NK-92 treated with Interleukin-12 subunit alpha and Interleukin-12 subunit beta, amount 100 ng/mL, for 24 hours (cell line): ENCODE measurements around the gene HIC2.
"Not testable (repeated sequence)": the region's sequence is repeated elsewhere in the genome, so short reads cannot be mapped to it uniquely, and the experiment has no call there.

Experiments used
- DNase-seq: peaks from one replicate; lab custom pipeline; 2025; lab: John Stamatoyannopoulos, UW

Gene HIC2

DNA sequence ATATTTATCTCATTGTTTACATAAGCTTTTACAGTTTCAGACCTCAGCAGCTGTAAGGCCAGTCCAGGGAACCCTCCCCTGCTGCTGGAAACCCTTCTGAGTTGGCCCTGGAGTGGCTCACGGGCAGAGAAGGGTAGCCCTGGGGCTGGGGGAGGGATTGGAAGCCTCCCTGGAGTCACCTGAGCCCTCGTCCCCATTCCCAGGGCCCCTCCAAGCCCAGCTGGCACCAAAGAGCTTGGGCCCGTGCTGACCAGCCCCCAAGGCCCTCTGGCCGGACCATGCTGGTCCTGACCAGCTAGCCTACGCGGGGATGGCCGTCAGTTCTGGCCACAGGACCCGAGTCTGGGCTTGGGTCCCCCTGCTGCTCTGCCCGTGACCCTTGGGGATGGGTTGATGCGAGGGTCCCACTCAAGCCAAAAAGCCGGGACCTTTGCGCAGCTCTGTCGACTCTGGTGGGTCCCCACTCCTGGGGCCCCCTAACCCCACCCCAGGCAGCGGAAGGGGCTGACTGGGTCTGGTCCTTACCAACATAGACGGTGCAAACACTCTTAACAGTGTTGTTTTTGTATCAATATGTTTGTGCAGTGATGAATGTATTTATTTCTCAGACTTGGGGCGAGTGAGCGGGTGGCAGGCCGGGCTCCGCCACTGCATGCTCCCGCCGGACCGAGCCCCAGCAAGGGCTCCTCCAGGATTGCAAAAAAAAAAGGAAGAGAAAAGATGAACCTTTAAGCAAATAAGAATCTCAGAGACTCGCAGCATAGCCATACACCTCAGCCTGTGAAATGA, 32.6 kb downstream of the HIC2 start:
- no peak for DNase-seq

DNA sequence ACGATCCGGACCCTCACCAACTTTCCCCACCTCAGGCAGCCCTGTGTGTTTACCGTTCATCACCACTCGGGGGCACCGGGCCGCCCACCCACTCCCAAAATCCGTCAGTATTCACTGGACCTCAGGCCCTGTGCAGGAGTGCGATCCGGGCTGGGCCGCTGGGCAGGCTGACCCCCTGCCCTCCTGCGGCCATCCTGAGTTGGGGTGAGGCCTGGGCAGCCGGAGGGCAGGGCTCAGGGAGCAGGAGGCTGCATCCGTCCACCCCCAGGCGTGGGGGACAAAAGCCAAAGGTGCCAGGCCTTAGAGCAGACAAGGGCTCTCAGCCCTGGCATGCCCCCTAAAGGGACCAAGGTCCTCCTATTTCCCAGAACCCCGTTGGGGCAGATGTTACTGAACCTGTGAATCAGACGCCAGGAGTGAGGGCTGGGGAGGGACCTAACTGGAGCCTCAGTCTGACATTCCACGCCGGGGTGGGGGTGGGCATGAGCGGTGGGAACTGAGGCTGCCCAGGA, 33.2 kb downstream of the HIC2 start:
- DNase-seq, result no peak

DNA sequence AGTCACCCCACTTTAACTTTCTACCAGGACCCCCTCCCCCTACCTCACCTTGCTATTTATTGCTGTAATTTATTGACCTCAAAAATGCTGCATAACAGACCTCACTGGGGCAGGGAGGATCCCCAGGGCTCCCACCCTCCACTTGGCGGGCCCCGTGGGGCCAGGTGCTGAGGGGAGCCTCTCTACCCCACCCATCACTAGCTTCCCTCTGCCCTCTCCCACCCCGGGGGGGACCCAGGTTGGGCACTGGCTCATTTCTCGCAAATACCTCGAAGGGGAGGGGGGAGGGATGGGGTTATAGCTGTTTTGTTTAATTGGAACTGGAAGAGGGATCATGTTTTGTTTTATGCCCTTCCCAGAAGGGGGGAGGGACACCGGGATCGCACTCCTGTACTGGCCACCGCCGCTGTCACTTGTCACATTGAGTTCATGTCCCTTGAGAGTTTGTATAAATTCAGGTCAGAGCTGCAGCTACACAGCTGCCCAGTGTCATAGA, 33.7 kb downstream of the HIC2 start:
- DNase-seq, result no peak

DNA sequence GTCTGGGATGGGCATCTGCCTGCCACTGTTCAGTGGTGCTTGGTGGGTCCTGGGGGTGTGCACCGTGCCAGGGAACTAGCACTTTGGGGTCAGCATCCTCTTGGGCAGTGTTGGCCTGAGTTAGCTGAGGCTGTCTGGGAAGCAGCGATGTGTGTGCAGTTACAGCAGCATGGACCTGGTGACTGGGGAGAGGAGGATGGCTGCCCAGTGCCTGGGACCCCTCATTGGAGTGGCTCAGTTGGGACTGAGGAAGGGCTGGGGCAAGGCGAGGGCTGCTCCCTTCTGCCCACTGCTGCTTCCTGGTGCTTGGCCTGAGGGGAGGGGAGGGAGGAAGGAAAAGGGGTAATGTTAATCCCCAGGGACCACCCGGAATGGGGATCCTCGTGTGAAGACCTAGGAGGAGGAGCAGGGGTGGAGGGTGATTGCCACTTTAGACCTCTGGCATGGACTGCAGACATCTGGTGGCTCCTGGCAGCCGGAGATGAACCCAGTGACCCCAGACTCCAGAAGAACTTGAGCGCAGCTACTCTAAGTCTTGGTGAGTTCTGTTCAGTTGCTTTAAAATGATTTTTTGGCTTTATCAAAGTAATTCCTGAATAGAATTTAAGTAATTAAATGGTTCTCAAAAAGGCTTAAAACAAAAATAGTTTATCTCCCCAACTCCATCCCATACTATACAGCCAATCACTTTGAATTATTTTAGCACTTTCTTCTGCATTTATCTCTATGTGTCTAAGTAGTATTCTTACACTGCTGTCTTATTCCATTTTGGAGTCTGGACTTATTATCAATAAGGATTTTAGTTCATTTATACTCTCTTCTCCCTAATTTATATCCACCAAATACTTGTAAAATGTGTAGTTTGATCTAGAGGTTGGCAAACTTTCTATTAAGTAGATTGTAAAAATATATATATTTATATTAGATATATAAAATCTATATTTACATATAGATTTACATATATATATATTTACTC, 34.7 kb downstream of the HIC2 start:
- no peak for DNase-seq

DNA sequence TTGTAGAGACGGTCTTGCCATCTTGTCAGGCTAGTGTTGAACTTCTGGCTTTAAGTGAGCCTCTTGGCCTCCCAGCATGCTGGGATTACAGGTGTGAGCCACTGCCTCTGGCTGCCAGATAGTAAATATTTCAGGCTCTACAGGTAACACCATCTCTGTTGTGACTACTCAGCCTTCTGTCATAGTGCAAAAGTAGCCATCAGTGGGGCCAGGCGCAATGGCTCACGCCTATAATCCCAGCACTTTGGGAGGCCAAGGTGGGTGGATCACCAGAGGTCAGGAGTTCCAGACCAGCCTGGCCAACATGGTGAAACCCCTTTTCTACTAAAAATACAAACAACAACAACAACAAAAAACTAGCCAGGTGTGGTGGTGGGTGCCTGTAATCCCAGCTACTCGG, 35.5 kb downstream of the HIC2 start:
- not testable (repeated sequence) for DNase-seq

DNA sequence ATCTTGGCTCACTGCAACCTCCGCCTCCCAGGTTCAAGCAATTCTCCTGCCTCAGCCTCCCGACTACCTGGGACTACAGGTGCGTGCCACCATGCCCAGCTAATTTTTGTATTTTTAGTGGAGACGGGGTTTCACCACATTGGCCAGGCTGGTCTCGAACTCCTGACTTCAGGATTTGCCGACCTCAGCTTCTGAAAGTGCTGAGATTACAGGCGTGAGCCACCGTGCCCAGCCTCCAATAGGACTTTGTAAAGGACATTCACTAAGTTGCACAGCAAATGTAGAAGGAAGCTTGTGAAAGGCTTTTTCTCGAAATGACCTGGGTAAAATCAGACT, 37.8 kb downstream of the HIC2 start:
- DNase-seq, result not testable (repeated sequence)

DNA sequence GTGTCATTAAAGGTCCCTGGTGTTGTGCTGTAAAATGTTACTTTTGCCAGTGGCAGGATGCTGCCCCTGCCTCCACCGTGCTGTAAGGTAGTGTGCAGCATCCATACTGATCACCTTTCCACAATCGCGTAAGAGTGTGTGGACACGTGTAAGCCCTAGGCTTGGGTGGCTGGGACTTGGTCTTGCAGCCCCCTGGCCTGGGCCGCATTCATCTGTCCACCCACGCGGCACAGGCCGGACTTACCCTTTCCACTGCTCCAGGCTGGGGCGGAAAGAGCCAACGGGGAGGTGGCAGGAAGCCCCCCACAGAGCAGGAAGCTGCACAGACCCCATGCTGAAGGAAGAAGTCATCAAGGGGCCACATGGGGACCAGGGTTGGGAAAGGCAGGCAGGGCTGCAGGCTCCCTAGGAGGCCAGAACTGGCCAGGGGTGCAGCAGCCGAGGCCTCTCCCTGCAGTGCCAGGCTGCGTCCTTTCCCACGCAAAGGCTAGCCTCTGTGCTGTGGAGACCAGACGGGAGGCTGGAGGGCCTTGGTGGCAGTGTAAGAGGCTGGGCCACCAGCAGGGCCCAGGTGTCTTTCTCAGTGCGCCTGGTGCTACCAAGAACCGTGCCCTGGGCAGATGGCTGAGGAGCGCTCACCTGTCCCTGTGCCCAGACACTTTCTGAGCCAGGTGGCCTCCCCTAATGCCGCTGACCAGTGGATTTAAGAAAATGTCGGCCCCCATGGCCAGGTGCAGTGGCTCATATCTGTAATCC, 38.3 kb downstream of the HIC2 start:
- no peak for DNase-seq

DNA sequence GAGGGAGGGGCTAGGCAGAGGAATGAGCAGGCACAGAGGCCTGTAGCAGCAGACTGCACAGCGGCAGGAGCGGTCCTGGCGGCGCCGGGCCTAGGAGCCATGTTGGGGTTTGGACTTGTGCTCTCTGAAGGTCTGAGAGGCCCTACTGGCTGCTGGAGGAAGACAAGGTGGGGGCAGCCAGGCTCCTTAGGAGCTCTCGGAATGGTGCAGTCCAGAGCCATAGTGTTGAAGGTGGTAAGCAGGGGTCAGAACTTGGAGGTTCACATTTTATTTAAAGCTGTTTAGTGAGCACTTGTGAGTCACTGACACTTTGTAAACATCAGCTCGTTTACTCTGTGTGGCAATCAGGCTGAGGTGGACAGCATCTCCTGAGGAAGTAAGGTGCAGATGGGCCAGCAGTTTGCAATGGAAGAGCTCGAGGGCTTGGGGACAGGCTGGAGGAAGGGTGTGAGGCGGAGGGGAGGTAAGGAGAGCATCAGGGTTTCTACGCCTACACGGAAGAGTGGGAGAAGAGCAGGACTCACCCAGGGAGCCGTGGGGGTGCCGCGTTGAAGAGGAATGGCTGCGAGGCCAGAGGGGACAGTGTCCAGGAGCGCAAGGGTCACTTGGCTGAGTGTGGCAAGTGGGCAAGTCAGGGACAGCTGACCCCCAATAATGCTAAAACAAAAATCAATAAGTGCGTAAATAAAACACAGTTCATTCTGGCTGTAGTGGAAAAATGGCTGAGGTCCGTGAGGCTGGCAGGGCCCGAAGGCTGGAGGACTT, 40.0 kb downstream of the HIC2 start:
- DNase-seq, result no peak

DNA sequence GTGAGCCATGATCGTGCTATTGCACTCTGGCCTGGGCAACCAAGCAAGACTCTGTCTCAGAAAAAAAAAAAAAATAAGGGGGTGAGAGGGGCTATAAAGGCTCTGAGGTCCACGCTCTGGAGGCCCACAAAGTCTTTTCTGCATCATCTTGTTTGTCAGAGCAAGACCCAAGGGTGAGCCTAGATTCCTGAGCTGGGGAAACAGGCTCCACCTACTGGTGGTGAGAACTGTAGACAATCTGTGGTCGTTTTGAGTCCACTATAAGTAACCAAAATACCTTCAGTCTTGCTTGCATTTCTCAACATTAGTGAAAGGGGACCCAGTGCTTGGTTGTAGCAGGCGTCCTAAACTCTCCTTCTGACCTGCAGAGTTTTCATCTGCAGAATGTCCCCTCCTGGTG, 45.5 kb downstream of the HIC2 start:
- not testable (repeated sequence) for DNase-seq

DNA sequence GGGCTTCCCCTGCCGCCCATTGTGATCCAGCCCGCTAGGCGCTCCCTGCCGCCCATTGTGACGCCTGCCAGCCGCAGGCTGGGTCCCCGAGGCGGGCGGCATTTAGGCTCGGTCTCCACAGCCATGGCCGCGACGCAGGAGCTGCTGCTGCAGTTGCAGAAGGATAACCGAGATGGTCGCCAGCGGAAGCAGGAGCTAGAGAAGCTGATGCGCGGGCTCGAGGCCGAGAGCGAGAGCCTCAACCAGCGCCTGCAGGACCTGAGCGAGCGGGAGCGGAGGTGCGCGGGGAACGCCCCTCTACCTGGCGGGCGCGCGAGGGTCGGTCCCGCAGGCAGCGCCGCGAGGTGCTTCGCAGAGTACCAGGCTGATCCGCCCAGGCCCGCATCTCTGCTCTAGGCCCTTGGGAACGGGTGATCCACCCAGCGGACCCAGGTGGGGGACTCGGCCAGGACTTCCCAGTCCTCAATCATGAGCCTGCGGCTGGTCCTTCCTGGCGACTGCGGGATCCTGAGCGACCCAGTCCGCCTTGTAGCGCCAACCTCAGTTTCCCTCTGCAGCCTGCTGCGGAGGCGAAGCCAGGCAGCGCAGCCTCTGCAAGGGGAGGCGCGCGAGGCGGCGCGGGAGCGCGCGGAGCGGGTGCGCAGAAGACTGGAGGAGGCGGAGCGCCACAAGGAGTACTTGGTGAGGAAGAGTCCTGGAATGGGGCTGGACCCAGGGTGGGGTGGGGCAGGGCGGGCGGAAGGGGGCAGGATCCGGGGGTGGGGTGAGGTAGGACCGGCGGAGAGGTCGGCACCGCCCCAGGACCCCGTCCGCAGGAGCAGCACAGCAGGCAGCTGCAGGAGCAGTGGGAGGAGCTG, 50.4 kb downstream of the HIC2 start, which contains the start of gene TMEM191C:
TMEM191C (plus strand) TSS at position 51 of the 857 bp plus-strand sequence; CDS start at position 124, 73 bp downstream.
- not testable (repeated sequence) for DNase-seq

DNA sequence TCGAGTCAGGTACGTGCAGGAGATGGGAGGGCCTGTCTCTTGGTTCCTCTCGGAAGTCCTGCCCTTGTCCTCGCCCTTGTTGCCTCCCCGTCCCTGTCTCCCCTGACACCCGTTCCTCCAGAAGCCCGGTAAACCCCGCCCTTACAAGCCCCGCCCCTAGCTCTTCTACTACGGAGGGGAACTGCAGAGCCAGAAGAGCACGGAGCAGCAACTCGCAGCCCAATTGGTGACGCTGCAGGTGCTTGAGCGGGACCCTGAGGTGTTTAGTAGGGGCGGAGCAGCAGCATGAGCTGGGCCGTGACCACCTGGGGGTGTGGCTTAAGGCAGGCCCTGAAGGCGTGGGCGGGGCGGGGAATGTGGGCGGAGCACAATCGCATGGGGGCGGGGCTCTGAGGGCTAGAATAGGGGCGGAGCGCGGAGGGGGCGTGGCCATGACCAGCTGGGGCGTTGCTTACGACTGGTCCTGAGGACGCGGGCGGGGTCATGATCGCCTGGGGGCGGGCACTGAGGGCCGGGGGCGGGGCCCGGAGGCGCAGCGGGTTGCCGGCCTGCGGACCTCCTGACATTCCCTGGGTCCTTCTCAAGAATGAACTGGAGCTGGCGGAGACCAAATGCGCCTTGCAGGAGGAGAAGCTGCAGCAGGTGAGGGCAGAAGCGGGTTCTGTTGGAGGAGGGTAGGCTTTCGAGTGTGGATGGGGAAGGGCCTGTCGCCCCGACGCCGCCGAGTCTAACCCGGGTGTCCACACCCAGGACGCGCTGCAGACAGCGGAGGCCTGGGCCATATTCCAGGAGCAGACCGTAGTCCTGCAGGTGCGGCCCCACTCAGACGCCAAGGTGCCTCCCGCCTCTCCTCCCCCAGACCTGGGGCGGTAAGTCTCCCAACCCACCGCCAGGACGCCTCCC, 51.3 kb downstream of the HIC2 start:
- DNase-seq, result not testable (repeated sequence)

DNA sequence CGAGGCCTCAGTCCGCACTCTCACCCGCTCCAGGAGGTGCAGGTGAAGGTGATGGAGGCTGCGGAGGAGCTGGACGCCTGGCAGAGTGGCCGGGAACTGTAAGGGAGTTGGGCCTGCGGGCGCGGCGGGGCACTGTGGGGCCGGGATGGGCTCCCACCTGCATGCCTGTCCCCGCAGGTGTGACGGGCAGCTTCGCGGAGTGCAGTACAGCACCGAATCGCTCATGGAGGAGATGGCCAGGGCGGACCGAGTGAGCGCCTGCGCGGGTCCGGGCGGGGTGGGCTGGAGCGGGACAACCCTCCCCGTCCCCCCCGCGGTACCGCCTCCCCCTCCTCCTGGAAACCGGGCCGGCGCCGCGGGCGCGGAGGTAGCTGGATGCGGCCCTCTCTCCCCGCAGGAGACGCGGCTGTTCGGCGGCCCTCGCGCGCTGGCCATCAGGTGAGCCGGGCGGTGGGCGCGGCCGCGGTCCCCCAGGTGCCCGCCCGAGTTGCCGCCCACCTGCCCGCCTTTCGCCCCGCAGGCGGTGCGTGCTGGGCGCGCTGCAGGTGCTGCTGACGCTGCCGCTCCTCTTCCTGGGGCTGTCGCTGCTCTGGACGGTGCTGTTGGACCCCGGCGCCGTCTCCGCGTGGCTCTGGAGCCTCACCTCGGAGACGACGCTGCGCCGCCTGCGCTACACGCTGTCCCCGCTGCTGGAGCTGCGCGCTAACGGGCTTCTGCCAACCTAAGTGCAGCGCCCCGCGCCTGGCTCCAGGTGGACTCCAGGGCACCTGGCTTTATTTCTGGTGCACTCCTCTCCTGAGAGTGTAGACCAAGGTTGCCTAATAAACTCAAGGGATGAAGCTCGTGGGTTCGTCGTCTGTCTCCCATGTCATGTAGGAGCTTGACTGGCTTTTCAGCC, 52.2 kb downstream of the HIC2 start:
- not testable (repeated sequence) for DNase-seq

DNA sequence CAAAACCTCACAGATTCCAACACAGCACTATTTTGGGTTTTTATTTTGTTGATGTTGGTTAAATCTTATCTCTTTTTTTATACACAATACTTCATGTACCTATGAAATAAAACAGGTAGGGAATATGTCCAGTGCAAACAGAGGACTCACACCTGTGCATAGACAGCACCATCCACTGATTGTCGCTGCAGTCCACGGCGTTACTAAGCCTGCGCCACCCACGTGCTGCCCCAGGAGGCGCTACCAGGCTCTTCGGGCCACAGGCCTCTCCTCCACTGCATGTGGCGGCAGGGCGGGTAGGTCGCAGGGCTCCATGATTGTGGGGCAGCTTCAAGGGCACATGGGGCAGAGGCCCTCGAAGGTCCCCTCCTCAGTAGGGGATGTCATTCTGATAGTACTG, 55.8 kb downstream of the HIC2 start:
- not testable (repeated sequence) for DNase-seq

DNA sequence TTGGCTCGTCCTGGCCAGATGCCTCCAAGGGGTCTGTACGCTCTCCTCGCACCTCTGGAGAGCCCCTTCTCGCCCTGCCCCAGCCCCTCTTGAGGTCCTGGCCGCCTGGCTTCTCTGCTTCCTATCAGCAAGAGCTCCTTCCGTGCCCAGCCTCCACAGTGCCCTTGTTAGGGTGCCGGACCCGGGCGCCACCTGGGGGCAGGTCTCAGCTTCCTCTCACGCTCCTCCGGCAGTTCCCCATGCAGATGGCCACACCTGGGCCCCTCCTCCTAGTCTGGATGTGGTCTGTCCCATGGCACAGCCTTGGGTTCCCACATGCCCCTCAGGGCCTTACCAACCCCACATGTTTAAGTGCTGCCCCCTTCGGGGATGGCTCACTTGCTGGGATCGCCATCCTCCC, 56.5 kb downstream of the HIC2 start:
- DNase-seq, result not testable (repeated sequence)

DNA sequence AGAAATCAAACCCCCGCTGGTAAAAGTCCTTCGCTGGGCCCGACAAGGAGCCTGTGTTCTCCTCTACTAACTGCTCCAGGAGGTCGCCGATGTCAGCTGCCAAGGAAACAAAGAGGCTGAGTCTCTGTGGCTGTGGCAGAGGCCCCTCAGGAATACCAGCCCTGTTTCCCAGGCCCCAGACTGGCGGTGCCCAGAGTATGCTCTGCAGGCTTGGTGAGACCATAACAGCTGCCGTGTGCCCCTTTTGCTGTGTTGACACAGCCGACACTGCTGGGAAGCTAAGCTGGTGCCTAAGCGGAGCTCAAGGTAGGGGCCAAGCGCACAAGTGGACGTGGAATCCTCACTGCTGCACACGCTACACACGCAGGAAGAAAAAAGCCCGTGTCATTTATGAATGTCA, 66.9 kb downstream of the HIC2 start:
- not testable (repeated sequence) for DNase-seq

DNA sequence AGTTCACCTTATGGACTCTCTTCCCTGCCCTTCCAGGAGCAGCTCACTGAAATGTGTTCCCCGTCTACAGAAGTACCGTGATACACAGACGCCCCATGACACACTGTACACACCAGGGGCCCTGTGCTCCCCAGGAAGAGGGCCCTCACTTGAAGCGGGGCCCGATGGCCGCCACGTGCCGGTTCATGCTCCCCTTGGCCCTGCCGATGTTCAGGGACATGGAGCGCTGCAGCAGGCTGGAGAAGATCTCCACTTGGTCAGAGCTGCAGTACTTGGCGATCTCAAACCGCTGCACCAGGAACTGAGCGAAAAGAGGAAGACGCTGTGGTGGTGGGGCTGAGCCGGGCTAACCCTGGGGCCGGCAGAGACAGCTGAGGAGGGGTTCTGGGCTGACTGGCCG, 70.6 kb downstream of the HIC2 start:
- DNase-seq, result not testable (repeated sequence)

DNA sequence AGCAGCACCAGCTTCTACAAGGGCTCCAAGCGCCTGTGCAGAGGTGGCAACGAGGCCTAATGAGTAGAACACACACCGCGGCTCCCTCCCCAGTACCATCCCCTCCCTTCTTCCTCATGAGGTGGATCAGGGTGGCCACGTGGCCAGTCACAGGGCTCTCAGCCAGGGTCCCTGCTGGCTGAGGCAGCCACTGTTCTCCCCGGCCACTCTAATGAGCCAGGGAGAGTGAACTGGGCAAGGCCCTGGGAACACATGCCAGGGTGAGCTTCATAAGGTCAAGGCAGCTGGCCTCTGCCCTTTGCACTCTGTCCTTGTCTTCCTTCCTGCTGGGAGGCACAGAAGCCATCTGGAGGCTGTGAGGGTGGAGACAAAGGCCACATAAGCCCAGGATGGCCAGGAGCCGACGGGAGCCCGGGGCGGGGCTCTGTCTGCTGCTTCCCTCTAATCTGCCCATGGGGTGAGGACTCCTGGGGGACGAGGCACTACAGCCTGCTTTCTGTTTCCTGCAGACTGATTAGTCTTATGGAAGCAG, 72.0 kb downstream of the HIC2 start:
- DNase-seq, result not testable (repeated sequence)

DNA sequence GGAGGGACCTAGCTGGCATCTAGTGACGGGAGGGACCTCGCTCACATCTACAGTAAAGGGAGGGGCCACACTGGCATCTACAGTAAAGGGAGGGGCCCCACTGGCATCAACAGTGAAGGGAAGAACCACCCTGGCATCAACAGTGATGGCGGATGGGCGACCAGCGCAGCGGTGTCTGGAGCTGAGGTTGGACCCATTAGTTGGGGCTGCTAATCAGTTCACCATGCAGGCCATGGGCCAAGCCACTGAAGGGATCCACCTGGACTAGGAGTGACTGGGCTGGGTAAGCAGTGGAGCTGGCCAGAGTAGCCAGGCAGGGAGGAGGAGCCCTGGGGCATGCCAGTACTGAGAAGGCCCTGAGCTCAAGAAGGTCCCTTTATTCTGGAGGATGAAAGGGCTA, 73.4 kb downstream of the HIC2 start:
- DNase-seq, result not testable (repeated sequence)
